Measurements from ENCODE around the gene WDCP. TPM values are rescaled to one million over a fixed set of nuclear protein-coding genes. Genes with fewer than 3 reads are reported as not detected.
A peak's percentile ranks its signal among the peaks of the same experiment; 100 is the strongest.
"Not testable (repeated sequence)": the region's sequence is repeated elsewhere in the genome, so short reads cannot be mapped to it uniquely, and the experiment has no call there.

Gene WDCP, protein sequence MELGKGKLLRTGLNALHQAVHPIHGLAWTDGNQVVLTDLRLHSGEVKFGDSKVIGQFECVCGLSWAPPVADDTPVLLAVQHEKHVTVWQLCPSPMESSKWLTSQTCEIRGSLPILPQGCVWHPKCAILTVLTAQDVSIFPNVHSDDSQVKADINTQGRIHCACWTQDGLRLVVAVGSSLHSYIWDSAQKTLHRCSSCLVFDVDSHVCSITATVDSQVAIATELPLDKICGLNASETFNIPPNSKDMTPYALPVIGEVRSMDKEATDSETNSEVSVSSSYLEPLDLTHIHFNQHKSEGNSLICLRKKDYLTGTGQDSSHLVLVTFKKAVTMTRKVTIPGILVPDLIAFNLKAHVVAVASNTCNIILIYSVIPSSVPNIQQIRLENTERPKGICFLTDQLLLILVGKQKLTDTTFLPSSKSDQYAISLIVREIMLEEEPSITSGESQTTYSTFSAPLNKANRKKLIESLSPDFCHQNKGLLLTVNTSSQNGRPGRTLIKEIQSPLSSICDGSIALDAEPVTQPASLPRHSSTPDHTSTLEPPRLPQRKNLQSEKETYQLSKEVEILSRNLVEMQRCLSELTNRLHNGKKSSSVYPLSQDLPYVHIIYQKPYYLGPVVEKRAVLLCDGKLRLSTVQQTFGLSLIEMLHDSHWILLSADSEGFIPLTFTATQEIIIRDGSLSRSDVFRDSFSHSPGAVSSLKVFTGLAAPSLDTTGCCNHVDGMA
- 4.4 TPM for total RNA-seq
- long read RNA-seq, partial matches to known transcripts, result 1 of 3 reads
- long read RNA-seq, other reads (novel, unspliced or antisense), result 0 of 3 reads

DNA sequence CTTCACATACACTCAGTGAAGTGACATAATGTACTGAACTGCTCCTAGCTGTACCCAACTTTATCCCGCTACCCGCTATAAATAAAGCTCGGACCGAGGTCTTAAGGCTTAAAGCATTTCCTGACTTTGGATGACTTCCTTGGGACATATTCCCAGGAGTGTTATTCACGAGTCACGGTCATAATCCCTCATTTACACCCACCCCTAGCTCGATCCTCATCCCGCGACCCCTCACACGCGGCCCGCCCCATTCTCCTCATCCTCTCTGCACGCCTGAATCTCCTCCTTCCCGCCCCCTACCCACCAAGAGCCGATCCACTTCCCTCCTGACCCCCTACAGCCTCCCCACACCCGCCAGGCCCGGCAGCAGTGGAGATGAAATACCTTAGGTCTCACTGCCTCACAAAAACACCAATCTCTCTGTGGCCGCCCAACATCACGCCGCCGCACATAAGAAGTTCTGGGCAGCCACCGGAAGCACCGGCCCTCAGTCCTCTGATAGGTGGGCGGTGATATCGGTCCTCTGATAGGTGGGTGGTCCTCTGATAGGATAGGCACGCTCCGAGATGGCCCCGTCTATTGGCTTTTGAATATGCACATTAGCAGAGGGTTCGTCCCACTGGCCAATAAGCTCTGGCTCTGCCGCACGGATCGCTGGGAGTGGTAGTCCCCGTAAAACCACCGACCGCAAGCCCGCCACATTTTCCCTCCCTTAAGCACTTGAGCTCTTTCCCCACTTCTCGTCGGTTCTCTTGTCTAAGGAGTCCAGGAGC is at the start of gene WDCP:
Gene WDCP, minus strand, starts transcription at position 462 of the 773 bp plus-strand sequence. CDS start 7,897 bp downstream, outside the sequence.
- peak; percentile 95 for DNase-seq (ENCODE audit: low spot score)
- intact Hi-C loops (cut with DNase I), result loop anchor here (10.0 kb wide), 1 partner anchor 122 kb away; the partner anchor contains the start of gene ATAD2B

DNA sequence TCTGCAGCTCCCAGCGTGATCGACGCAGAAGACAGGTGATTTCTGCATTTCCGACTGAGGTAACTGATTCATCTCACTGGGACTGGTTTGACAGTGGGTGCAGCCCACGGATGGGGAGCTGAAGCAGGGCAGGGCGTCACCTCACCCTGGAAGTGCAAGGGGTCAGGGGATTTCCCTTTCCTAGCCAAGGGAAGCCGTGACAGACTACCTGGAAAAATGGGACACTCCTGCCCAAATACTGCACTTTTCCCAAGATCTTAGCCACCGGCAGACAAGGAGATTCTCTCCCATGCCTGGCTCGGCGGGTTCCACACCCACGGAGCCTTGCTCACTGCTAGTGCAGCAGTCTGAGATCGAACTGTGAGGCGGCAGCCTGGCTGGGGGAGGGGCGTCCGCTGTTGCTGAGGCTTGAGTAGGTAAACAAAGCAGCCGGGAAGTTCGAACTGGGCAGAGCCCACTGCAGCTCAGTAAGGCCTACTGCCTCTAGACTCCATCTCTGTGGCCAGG is 48.0 kb upstream of the WDCP start:
- DNase-seq (ENCODE audit: low spot score); intact Hi-C loops (cut with DNase I): not testable (repeated sequence)

DNA sequence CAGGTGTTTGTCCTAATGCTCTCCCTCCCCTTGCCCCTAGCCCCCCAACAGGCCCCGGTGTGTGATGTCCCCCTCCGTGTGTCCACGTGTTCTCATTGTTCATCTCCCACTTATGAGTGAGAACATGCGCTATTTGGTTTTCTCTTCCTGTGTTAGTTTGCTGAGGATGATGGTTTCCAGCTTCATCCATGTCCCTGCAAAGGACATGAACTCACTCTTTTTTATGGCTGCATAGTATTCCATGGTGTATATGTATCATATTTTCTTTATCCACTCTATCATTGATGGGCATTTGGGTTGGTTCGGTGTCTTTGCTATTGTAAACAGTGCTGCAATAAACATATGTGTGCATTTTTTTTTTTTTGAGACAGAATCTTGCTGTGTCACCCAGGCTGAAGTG is 46.1 kb upstream of the WDCP start:
- intact Hi-C loops (cut with DNase I); DNase-seq (ENCODE audit: low spot score): not testable (repeated sequence)

DNA sequence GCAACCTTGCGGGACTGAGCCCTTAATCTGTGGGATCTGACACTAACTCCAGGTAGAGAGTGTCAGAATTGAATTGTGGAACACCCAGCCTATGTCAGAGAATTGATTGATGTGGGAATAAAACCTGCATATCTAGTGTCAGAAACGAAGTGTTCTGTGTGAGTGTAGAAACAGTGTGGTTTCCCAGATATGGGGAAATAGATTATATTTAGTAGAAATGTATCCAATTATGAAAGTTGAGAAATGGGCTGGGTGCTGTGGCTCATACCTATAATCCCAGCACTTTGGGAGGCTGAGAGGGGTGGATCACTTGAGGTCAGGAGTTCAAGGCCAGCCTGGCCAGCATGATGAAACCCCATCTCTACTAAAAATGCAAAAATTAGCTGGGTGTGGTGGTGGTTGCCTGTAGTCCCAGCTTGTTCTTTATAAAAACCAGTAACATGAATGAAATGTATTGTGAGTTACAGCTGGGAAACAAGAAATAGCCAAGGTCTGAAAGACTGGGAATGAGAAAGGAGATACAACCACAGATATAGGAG is 41.7 kb upstream of the WDCP start:
- intact Hi-C loops (cut with DNase I), result loop anchor here (10.0 kb wide), 1 partner anchor 276 kb away; the partner anchor contains the start of gene ITSN2
- no peak for DNase-seq (ENCODE audit: low spot score)

DNA sequence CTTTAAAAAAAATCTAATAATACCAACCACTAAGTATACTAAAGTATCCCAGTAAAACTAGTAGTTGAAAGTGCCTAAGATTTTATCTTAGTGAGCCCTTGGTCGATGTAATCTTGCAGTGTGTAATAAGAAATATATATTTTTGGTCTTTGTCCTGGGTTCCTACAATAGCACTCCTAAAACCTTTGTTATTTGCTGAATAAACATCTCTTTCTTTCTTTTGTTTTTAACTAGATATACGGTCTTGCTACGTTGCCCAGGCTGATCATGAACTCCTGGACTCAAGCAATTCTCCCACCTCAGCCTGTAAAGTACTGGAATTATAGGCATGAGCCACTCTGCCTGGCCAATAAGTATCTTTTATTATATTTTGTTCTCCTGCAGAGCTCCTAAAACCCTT is 39.8 kb upstream of the WDCP start:
- intact Hi-C loops (cut with DNase I), result loop anchor here (10.0 kb wide), 1 partner anchor 278 kb away; the partner anchor contains the start of gene ITSN2

DNA sequence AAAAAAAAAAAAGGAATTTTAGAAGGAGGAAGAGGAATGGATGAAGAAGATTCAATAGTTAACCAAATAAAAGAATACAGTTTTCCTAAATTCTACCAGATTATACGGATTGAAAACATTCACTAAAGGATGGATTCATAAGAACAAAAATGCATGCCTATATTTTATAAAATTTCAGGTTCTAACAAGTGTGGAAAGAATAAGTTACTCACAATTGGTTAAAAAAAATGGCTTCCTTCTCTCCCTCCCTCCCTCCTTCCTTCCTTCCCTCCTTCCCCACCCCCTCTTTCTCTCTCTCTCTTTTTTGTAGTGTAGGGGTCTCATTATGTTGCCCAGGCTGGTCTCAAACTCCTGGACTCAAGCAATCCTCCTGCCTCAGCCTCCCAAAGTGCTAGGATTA is 39.0 kb upstream of the WDCP start:
- no peak for DNase-seq (ENCODE audit: low spot score)
- intact Hi-C loops (cut with DNase I), result loop anchor here (10.0 kb wide), 1 partner anchor 279 kb away; the partner anchor contains the start of gene ITSN2

More for the DNA sequence above, 39.8 kb upstream of the WDCP start:
- DNase-seq (ENCODE audit: low spot score), result no peak

DNA sequence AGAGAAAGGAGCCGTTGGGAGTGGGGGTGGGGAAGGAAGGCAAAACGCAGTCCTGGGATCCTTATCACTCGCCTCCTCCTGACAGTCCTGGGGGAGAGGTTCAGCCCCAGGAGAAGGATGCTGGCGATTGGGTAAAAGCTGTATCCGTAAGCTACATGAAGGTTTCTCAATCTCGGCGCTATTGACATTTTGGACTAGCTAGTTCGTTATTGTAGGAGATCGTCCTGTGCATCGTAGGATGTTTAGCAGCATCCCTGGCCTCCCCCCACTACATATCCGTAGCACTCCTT is 38.0 kb upstream of the WDCP start:
- no peak for DNase-seq (ENCODE audit: low spot score)
- intact Hi-C loops (cut with DNase I), result loop anchor here (2.0 to 10.0 kb wide), 3 partner anchors 38 to 280 kb away; partner anchors contain the start of genes ATAD2B, FAM228B, ITSN2 and PFN4

DNA sequence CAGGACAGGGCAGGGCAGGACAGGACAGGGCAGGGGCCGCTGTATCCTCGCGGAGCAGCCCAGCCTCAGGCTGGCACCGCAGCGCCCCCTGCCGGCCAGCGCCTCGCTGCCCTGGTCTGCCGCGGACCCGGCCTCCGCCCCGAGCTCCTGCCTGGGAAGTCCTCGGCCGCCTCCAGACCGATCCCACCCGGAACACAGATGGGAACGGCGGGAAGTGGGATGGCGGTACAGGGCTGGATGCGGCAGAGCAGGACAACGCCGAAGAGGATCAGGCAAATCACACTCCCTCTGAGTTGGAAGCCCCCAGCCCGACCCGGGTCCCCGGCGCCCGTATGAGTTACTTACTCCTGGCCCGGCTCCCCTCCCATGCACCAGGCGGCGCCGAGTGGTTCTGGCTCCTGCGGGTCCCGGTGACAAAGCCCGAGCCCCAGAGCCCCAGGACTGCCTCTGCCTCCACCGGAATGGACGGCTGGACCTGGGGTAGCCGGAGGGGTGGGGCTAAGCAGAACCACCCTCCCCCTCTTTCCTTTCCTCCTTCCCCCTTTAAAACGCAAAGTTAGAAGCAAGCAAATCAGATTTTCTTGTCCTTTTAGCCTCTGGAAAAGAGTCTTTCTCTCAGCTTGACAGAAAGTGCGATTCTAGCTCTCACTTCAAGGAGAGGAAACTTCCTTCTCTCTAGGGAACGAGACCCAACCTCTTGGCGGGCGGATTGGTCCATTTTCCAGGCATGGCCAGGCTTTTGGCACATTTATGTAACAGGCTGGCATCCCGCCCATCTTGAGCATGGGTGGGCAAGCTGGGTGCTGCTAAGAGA is 37.4 kb upstream of the WDCP start, which contains the start of gene TP53I3:
Gene TP53I3, minus strand, starts transcription at position 449 of the 814 bp plus-strand sequence. CDS start 508 bp downstream, outside the sequence.
- intact Hi-C loops (cut with DNase I), result loop anchor here (1.0 to 10.0 kb wide), 4 partner anchors 38 to 280 kb away; partner anchors contain the start of genes ATAD2B, FAM228B, ITSN2 and PFN4
- DNase-seq (ENCODE audit: low spot score), result peak; percentile 94

DNA sequence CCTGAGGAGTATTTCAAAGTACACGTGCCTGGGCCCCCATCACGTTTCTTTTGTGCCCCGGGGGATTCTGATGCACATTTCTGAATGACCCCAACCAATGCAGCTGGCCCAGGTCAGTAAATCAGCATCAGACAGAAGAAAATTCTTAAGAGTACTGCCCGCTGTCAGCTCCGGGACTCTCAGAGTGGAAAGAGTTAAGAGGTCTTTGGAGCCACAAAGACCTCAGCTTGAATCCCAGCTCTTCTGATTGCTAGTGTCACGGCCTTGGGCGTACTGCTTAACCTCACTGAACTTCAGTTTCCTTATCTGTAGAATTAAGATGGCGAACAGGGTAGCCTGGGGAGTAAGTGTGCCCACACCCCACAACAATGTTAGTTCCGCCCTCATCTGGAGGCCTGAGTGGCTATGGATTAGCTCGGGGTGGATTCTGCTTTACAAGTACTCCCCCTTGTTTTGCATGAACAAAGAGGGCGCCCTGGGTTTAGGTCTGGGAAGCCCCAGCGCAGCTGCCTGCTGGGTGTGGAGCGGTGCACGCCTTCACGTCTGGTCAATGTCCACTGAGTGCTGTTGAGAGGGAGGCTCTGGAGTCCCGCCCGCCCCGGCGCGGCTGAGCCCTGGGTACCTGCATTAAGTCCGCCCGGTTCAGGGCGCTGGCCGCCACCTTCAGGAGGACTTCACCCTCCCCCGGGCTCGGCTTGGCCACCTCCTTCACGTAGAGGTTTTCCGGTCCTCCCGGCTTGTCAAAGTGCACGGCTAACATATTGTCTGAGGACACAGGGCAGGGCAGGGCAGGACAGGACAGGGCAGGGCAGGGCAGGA is 36.6 kb upstream of the WDCP start:
- DNase-seq (ENCODE audit: low spot score), result no peak
- intact Hi-C loops (cut with DNase I), result loop anchor here (1.0 to 10.0 kb wide), 4 partner anchors 39 to 281 kb away; partner anchors contain the start of genes ATAD2B, FAM228B, ITSN2 and PFN4

DNA sequence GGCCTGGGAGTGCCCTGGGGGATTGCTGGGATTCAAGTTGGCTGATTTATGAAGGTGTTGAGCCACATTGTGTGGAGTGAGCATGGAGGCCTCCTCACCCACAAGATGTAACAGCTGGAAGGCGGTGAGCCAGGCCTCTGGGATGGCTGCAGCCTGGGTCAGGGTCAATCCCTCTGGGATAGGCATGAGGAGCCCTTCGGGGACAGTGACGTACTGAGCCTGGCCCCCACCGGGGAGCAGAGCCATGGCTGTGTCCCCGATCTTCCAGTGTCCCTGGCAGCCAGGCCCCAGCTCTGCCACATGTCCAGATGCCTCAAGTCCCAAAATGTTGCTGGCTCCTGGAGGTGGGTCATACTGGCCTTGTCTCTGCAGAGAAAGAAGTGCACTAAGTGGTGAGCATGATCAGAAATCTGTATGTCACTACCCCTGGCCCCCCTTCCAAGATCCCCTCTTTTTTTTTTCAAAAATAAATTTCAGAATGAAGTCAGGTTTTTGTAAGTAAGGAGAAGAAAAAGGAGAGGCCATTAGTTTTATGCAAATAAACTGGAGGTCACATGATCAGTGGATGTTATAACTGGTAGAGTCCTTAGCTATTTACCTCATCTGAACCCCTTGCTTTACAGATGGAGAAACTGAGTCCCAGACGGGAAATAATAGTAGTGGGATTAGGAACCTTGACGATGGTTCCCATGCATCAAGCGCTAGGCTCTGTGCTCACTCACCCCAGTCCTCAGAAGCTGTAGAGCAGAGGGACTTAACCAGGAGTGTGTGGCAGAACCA is 35.8 kb upstream of the WDCP start:
- intact Hi-C loops (cut with DNase I), result loop anchor here (10.0 kb wide), 1 partner anchor 282 kb away; the partner anchor contains the start of gene ITSN2
- DNase-seq (ENCODE audit: low spot score), result no peak

DNA sequence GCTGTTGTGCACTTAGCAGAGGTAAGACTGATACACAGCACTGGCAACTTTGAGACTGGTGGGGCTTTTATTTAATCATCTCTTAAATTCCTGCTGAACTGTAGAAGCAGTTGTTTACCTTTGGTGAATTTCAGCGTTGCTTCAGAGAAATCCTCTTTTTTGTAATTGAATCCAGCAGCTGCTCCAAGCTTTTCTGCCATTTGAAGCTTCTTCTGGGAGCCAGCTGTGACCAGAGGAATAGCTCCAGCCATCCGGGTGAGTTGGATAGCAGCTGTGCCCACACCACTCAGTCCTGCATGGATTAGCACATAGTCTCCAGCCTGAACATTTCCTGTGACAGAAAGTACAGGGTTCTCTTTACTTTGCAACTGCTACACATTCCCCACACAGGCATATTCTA is 33.5 kb upstream of the WDCP start:
- DNase-seq (ENCODE audit: low spot score), result no peak
- intact Hi-C loops (cut with DNase I), result loop anchor here (10.0 kb wide), 1 partner anchor 284 kb away; the partner anchor contains the start of gene ITSN2

DNA sequence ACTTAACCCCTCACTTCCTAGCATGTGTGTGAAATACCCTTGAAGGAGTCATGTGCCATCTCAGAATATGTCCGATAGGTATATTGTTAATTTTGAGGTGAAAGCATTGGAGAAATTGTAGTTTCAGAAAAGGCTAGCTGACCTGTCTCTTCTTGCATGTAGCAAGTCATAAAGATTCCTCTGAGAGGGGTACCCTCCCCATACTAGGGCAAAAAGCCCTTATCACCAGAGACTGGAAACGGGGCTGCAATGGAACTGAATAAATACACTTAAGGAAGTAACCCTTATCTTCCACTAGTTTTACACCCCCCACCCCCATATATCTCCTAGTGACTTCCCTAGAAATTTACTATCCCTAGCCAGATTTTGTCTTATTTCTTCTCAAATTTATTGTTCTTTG is 30.7 kb upstream of the WDCP start:
- DNase-seq (ENCODE audit: low spot score), result no peak

DNA sequence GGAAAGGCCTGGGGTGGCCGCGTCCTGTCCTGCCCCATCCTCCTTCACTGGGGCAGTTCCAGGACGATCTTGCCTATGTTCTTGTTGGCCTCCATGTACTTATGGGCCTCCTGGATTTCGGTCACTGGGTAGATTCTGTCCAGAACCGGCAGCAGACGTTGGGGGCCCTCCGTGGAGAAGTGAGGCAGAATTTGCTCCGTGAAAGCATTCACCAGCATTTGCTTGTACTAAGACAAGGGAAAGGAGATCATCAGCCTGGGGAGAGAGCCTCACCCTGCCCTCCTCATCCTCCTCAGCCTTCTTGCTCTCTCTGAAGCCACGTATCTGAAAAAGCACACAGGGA is 30.3 kb upstream of the WDCP start:
- intact Hi-C loops (cut with DNase I), result loop anchor here (2.0 kb wide), 2 partner anchors 45 to 151 kb away; partner anchors contain the start of genes ATAD2B, FAM228B and PFN4
- no peak for DNase-seq (ENCODE audit: low spot score)

More for the DNA sequence above, 30.7 kb upstream of the WDCP start:
- intact Hi-C loops (cut with DNase I), result loop anchor here (2.0 kb wide), 2 partner anchors 45 to 151 kb away; partner anchors contain the start of genes ATAD2B, FAM228B and PFN4

DNA sequence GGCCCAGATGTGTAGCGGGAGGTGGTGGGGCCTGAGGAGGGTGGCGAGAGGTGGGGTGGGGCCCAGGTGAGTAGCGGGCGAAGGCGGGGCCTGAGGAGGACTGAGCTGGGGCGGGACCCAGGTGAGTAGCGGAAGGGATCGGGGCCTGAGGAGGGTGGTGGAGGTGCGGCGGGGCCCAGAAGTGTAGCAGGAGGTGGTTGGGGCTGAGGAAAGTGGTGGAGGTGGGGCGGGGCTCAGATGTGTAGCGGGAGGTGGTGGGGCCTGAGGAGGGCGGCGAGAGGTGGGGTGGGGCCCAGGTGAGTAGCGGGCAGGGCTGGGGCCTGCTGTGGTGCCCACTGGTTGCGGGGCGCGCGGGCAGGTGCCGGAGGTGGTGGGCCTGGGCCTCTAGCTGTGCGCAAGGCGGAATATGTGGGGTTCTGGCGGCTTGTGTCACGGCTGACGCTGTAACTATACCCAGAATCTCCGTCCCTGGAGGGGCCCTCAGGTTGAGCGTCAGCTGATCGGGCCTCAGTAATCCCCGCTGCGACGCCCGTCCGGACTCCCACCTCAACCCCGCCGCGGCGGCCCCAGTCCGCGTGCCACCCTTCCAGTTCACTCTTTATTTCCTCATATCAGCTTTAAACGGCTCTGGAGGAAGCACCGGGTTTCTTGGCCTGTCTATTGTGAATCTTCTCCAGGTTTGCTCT is 29.8 kb upstream of the WDCP start:
- DNase-seq (ENCODE audit: low spot score), result no peak
- intact Hi-C loops (cut with DNase I), result loop anchor here (2.0 kb wide), 2 partner anchors 46 to 150 kb away; partner anchors contain the start of genes ATAD2B, FAM228B and PFN4

All from cardiac septum (tissue), 1 donor.